Fibroblast of the aortic adventitia (primary cell): ENCODE results near the gene PLXNA4. TPM values are rescaled to one million over a fixed set of nuclear protein-coding genes. Genes with fewer than 3 reads are reported as not detected.

Source experiments
- DNase-seq: peaks from one replicate; pipeline ENCODE4 v3.0.0-alpha.2; 2010; ENCODE audit warnings: low read depth
- H3K4me3 ChIP-seq: 2 replicates; pipeline ENCODE4 v1.5.1; 2011; ENCODE audit warnings: low read depth, mild to moderate bottlenecking, control low read depth, low read length, moderate library complexity
- total RNA-seq: library from RNA; depleted of rRNA; stranded (reverse); fragments of >200 nt; gene quantifications from 2 replicates; pipeline ENCODE4 v1.2.3, GENCODE V29; 2012; ENCODE audit warnings: low replicate concordance
- TF ChIP-seq, protein P1 (sequence below): IDR thresholded peaks from 2 replicates; pipeline ENCODE4 v1.5.1; 2011; ENCODE audit warnings: mild to moderate bottlenecking, low read length, control low read depth, inconsistent platforms; ENCODE audit not compliant: insufficient read depth

Gene PLXNA4
- total RNA-seq, 1 donor: 3.0 TPM

DNA sequence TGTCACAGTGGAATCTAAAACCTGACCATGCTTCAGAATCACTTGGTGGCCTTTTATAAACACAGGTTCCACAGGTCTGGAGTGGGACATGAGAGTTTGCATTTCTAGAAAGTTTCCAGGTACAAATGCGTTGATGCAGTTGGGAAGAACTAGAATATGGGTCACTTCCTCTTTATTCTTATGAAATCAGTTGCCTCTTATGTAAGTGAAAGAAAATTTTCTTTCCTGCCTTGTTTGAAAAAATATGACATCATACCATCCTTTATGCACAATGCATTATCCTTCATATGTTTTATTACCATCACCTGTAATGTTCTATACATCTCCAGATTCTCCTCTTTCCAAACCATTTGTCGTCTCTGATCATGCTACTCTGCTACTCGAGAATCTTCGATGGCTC lies 44.0 kb downstream of the PLXNA4 start:
- TF ChIP-seq, protein P1, sequence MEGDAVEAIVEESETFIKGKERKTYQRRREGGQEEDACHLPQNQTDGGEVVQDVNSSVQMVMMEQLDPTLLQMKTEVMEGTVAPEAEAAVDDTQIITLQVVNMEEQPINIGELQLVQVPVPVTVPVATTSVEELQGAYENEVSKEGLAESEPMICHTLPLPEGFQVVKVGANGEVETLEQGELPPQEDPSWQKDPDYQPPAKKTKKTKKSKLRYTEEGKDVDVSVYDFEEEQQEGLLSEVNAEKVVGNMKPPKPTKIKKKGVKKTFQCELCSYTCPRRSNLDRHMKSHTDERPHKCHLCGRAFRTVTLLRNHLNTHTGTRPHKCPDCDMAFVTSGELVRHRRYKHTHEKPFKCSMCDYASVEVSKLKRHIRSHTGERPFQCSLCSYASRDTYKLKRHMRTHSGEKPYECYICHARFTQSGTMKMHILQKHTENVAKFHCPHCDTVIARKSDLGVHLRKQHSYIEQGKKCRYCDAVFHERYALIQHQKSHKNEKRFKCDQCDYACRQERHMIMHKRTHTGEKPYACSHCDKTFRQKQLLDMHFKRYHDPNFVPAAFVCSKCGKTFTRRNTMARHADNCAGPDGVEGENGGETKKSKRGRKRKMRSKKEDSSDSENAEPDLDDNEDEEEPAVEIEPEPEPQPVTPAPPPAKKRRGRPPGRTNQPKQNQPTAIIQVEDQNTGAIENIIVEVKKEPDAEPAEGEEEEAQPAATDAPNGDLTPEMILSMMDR: no peak
- no peak for DNase-seq

DNA sequence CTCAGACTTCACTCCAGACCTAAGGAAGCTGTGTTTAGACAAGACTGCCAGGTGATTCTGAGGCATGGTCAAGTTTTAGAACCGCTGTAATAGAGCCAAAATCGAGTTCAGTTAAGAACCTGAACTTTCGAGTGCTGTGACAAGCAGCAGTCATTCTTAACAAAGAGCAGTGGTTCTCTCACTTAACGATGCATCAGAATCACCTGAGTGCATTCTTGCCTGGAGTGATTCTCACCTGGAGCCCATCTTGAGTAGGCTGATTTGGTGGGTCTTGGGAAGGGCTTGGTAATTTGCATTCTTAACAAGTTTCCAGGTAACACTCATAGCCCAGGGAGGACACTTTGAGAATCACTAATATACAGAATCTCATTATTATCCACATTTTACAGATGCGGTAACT lies 44.7 kb downstream of the PLXNA4 start:
- TF ChIP-seq, protein P1: no peak
- no peak overlapping the region for H3K4me3 ChIP-seq

More for the DNA sequence above, 44.0 kb downstream of the PLXNA4 start:
- H3K4me3 ChIP-seq: no peak overlapping the region

DNA sequence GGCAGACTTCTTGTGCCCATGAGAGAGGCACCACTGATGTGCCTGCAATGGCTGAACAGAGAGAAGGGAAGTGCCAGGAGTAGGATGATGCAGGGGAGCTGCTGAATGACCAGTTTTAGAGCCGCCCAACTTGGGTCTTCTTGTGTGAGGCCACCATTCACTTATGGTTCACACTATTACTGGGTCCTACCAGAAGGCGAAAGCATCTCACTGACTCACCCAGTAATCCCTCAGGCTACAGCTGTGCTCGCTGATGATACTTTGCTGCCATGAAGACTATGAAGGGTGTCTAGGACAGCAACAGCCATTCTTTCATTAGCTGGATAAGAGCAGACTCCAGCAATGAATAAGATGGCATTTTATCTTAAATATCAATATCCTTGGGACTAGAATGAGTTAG lies 47.6 kb downstream of the PLXNA4 start:
- TF ChIP-seq, protein P1: no peak
- no peak for DNase-seq
- H3K4me3 ChIP-seq: no peak overlapping the region

More for the DNA sequence above, 44.7 kb downstream of the PLXNA4 start:
- DNase-seq: no peak

DNA sequence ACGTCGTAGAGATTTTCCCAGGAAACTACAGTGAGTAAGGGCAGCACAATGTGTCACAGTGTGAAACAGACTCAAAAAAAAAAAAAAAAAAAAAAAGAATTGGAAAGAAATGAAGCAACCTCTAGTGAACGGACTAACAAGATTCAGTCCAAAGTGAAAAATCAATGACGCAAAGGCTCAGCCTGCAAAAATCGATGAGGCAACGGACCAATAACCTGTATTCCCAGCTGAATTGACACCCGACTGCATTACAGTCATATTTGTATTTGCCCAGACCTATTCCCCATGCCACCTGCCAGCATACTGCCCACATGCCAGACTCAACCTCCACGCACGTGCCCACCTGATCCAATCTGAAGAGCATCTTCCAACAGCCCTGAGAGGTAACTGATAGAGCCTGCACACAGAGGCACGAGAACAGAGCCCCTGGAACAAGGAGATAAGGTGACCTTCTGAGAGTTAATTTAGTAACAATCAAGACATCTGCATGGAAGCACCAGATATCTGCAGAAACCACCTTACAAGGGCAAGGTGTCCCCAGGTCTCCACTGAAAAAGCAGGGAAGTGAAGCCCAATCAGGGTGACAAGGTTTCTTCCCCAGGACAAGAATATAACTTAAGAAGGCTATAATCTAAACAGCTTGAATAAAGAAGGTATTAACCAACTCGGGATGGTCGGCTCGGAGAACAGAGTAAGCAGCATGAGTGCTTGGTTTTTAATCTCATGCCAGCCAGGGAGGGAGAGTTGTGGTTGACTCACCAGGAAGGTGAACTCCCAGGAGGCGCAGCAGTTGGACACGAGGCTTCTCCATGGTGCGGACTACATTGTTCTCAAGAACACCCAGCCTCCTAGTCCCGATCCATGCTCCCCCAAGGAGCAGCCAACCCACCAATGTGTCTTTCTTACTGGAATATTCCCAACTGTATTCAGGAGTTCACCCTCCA lies 48.5 kb downstream of the PLXNA4 start:
- DNase-seq: no peak
- H3K4me3 ChIP-seq: no peak overlapping the region
- TF ChIP-seq, protein P1: no peak

DNA sequence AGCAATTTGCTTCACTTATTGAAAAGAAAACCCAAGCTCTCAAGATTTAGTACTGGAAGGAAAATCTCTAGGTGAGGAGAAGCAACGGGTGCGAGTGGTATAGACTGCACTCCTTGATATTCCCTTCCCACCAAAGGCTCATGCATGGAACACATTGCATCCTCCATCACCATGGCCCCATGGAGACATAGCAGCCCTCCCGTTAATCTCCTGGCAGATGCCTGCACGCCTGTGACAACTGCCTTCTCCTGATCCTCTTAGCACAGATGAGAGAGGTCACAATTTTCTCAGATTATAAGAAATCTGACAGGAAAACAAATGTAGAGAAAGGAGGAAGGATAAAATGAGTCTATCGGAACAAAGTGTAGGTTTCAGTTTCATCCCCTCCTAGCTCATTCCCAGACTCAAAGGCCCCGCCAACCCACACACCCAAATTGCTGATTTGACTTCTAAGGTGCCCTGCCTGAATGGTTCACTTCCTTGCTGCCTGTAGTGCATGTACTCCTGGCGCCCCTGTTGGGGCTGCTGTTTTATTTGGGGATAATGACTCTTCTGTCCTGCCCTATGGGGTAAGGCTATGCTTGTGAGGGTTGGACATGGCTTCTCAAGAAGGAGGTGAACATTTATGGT lies 50.0 kb downstream of the PLXNA4 start:
- no peak overlapping the region for H3K4me3 ChIP-seq
- DNase-seq: no peak
- TF ChIP-seq, protein P1: no peak

DNA sequence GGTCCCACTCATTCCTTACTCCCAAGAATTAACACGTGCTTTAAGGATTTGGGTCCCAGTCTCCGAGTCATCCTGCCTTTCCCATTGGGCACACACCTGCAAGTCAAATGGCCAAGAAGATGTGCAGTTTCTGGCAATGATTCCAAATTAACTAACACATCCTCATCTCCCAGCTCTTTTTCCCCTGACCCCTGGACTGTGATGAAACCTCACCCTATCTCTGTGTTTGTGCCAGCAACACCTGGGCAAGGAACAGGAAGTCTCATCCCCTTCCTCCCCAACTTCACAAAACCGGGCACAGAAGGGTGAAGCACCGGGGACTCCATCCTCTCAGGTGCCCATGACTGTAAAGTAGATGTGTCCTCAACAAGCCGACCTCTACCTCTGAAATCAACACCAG lies 54.8 kb downstream of the PLXNA4 start:
- TF ChIP-seq, protein P1: no peak
- DNase-seq: no peak
- H3K4me3 ChIP-seq: no peak overlapping the region
